Skeletal muscle tissue (tissue), 4 donors: Measurements from ENCODE around the gene FNDC8. TPM values are rescaled to one million over a fixed set of nuclear protein-coding genes. Genes with fewer than 3 reads are reported as not detected.
"Not testable (repeated sequence)": the region's sequence is repeated elsewhere in the genome, so short reads cannot be mapped to it uniquely, and the experiment has no call there.

Source experiments
- H3K27ac ChIP-seq: one replicate; pipeline ENCODE4 v1.7.0; 2013; ENCODE audit warnings: mild to moderate bottlenecking, low read depth, low read length, inconsistent platforms
- H3K27me3 ChIP-seq, 3 donors: one replicate each; pipeline ENCODE4 v1.7.0; 2013; ENCODE audit warnings: low read length in 3 of 3; ENCODE audit not compliant: control insufficient read depth in 3 of 3, insufficient read depth in 3 of 3
- H3K36me3 ChIP-seq, 3 donors: one replicate each; pipeline ENCODE4 v1.7.0; 2013; ENCODE audit warnings: low read length in 3 of 3; ENCODE audit not compliant: control insufficient read depth in 3 of 3, insufficient read depth in 3 of 3
- H3K4me1 ChIP-seq, 3 donors: one replicate each; pipeline ENCODE4 v1.7.0; 2013; ENCODE audit warnings: low read length in 3 of 3, mild to moderate bottlenecking in 3 of 3; ENCODE audit not compliant: control insufficient read depth in 3 of 3, insufficient read depth in 3 of 3
- H3K4me3 ChIP-seq, 3 donors: one replicate each; pipeline ENCODE4 v1.7.0; 2013; ENCODE audit warnings: low read length in 3 of 3
- H3K9ac ChIP-seq, 3 donors: one replicate each; pipeline ENCODE4 v1.7.0; 2013; ENCODE audit warnings: low read length in 3 of 3, mild to moderate bottlenecking in 3 of 3, moderate library complexity in 2 of 3, low read depth in 1 of 3
- H3K9me3 ChIP-seq, 3 donors: one replicate each; pipeline ENCODE4 v1.7.0; 2013; ENCODE audit warnings: low read length in 3 of 3; ENCODE audit not compliant: control insufficient read depth in 3 of 3
- total RNA-seq: library from RNA; depleted of rRNA; stranded (reverse); fragments of >200 nt; gene quantifications from one replicate; pipeline ENCODE4 v1.2.3, GENCODE V29; 2014
- donor health status: Osteomylitis.

Gene FNDC8
- total RNA-seq, 1 donor from 2014 or later: not detected

DNA sequence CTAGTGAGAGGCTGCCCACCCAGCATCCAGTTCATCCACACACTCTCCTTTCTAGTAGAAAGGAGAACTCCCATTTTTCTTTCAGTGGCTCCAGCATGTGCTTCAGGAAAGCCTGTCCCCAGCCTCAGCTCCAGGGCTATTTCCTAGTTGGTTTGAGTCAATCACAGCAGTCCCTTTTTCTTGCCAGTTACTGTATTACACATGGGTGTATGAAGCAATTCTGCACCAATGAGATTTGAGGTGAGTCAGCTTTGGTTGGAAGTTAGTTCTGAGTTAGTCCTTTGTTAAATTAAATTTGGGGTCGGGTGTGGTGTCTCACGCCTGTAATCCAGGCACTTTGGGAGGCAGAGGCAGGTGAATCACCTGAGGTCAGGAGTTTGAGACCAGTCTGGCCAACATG lies 26.5 kb upstream of the FNDC8 start:
- H3K36me3 ChIP-seq: peaks cover 5 to 6% (median 5%) of the 10 kb centered on the region in 3 donors
- no peak overlapping the region for H3K4me3 ChIP-seq
- H3K4me1 ChIP-seq: no peaks in the 10 kb centered on the region
- H3K27me3 ChIP-seq: no peaks in the 10 kb centered on the region
- H3K9ac ChIP-seq: no peak overlapping the region
- H3K27ac ChIP-seq: no peak overlapping the region
- H3K9me3 ChIP-seq: no peaks in the 10 kb centered on the region

DNA sequence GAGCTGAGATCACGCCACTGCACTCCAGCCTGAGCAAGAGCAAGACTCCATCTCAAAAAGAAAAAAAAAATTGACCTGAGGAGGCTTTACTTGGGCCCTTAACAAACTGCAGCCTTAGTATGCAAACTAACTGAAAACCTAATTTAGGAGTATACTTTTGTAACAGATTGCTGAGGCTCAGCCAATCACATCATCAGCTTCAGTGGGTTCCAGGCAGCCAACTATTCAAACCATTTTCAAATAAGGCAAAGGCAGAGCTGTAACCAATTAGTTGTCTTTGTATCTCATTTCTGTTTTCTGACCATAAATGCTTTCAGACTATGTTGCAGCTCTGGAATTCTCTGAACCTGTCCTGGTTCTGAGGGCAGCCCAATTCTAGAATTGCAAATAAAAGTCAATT lies 25.7 kb upstream of the FNDC8 start:
- Histone ChIP-seq H3K9ac (no peak overlapping the region), H3K4me1 (no peaks in the 10 kb centered on the region), H3K4me3 (no peak overlapping the region), H3K27me3 (no peaks in the 10 kb centered on the region), H3K27ac (no peak overlapping the region), H3K36me3 (peaks cover 8 to 12% (median 10%) of the 10 kb centered on the region in 3 donors), H3K9me3 (no peaks in the 10 kb centered on the region)

GRCh38 chr17:35097776-35098175 lies 23.6 kb upstream of the FNDC8 start:
- Histone ChIP-seq H3K27ac (no peak overlapping the region), H3K4me1 (no peaks in the 10 kb centered on the region), H3K36me3 (peaks cover 15 to 21% (median 16%) of the 10 kb centered on the region in 3 donors), H3K9me3 (no peaks in the 10 kb centered on the region), H3K9ac (no peak overlapping the region), H3K4me3 (no peak overlapping the region), H3K27me3 (no peaks in the 10 kb centered on the region)

DNA sequence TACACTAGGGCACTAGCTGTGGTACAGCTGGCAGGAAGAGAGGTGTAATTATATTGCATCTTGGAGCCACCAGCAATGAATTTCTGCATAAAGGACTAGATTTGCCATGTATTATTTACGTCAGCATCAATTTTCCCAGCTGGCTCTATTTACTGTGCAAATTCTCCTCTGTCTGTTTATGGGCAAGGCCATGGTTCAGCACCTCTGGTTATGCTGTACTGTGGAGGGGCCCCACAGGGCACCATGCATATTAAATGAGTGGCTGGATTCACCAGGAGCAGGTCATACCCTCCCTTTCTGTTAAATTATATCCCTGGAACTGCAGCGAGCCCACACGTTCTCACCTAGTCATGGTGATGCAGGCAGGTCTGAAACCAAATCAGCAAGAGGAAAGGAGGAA lies 21.5 kb upstream of the FNDC8 start:
- H3K36me3 ChIP-seq: peaks cover 16 to 21% (median 21%) of the 10 kb centered on the region in 3 donors
- no peaks in the 10 kb centered on the region for H3K4me1 ChIP-seq
- H3K9ac ChIP-seq: no peak overlapping the region
- no peak overlapping the region for H3K4me3 ChIP-seq
- H3K27me3 ChIP-seq: no peaks in the 10 kb centered on the region
- H3K9me3 ChIP-seq: no peaks in the 10 kb centered on the region
- H3K27ac ChIP-seq: no peak overlapping the region

DNA sequence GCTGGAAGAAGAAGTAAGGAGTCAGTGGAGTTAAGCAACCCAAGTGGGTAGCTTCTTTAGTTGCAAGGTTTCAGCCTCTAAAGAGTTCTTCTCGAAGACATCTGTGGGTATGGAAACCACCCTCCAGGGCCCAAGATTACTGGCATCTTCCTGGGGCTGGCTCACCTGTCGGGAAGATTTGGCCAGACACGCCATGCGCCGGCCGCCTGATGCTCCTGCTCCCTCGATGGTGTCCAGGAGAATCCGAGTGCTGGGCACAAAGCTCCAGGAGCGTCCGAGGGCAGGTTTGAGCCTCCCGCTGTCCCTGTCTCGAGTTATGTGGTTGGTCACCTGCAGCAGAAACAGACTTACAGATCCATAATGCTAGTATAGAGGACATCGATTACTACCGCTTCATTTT lies 20.4 kb upstream of the FNDC8 start:
- Histone ChIP-seq H3K27ac (no peak overlapping the region), H3K36me3 (peaks cover 23 to 25% (median 24%) of the 10 kb centered on the region in 3 donors), H3K27me3 (no peaks in the 10 kb centered on the region), H3K9ac (no peak overlapping the region), H3K4me3 (no peak overlapping the region), H3K9me3 (no peaks in the 10 kb centered on the region), H3K4me1 (no peaks in the 10 kb centered on the region)

DNA sequence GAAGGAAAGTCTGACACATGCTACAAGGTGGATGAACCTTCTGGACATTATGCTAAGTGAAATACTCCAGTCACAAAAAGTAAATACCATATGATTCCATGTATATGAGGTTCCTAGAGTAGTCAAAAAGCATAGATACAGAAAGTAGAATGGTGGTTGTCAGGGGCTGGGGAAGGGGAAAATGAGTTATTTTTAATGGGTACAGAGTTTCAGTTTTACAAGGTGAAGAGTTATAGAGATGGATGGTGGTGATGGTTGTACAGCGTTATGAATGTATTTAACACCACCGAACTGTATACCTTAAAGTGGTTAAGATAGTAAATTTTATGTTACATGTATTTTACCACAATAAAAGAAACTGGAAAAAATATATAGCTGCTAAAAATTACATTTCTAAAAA lies 19.7 kb upstream of the FNDC8 start:
- H3K4me1 ChIP-seq: no peaks in the 10 kb centered on the region
- no peak overlapping the region for H3K4me3 ChIP-seq
- H3K9me3 ChIP-seq: no peaks in the 10 kb centered on the region
- H3K9ac ChIP-seq: no peak overlapping the region
- no peaks in the 10 kb centered on the region for H3K27me3 ChIP-seq
- peaks cover 30 to 32% (median 30%) of the 10 kb centered on the region in 3 donors for H3K36me3 ChIP-seq
- H3K27ac ChIP-seq: no peak overlapping the region

DNA sequence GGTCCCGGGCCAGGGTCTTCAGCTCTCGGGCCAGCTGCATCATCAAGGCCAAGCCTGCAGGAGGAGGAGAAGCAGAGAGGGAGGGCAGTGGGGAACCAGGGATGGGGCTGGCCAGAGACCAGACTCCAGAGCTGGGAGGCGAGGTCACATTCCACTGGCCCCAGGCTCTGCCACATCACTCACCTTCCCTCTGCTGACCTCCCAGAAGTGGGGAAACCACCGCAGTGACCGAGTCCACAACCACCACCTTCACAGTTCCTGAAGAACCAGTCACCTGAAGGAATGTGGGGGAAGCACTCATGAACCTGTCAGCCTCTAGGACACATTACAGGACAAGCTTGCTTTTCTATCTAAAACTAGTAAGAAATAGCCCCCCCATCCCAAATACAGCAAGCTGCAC lies 18.1 kb upstream of the FNDC8 start:
- Histone ChIP-seq H3K4me3 (no peak overlapping the region), H3K27me3 (no peaks in the 10 kb centered on the region), H3K4me1 (no peaks in the 10 kb centered on the region), H3K27ac (no peak overlapping the region), H3K9ac (no peak overlapping the region), H3K36me3 (peaks cover 30 to 34% (median 31%) of the 10 kb centered on the region in 3 donors), H3K9me3 (no peaks in the 10 kb centered on the region)

DNA sequence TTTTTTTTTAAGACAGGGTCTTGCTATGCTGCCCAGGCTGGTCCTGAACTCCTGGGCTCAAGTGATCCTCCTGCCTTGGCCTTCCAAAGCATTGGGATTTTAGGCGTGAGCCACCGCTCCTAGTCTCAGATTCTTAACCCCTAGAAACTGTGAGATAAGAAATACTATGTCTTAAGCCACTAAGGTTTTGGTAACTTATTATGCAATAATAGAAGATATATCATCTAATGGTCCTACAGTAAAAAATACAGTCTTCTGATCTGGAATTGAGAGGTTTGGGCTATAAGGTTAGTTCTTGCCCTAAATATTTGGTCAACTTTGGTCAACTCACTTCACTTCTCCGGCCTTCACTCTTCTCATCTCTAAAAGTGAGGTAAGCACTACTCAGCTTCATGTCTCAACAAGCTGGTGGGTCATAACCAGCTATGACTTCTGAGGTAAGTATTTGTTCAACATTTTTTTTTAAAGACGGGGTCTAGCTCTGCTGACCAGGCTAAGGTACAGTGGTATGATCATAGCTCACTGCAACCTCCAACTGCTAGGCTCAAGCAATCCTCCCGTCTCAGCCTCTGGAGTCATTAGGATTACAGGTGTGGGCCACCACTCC lies 16.5 kb upstream of the FNDC8 start:
- H3K9ac ChIP-seq: no peak overlapping the region
- H3K36me3 ChIP-seq: peaks cover 26 to 28% (median 27%) of the 10 kb centered on the region in 3 donors
- H3K27me3 ChIP-seq: no peaks in the 10 kb centered on the region
- no peaks in the 10 kb centered on the region for H3K9me3 ChIP-seq
- no peak overlapping the region for H3K4me3 ChIP-seq
- H3K4me1 ChIP-seq: no peaks in the 10 kb centered on the region
- H3K27ac ChIP-seq: no peak overlapping the region

- peaks cover 8 to 12% (median 10%) of the 10 kb centered on the region in 3 donors for H3K36me3 ChIP-seq
- not testable (repeated sequence) for H3K9ac ChIP-seq, H3K4me1 ChIP-seq, H3K4me3 ChIP-seq, H3K9me3 ChIP-seq, H3K27me3 ChIP-seq, H3K27ac ChIP-seq
Measured at GRCh38 chr17:35110791-35111190, 10.6 kb upstream of the FNDC8 start.

DNA sequence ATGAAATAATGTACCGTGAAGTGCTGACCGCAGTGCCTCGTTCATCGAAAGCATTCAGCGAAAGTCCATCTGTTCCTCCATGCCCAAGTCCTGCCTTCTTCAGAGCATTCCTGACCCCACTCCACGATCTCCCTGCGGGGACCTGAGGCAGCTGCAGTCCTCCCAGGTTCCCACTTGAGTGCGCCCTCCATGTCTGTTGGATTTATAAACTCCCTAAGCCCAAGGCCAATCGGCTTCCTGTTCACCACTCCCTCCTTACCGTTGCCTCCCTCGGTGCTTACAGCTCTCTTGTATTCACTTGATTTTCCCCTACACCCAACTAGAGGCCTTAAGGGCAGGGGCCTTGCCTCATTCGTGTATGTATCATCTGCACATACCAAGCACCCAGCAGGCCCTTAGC lies 4.6 kb upstream of the FNDC8 start:
- peaks cover 0 to 3% (median 0%) of the 10 kb centered on the region in 3 donors for H3K36me3 ChIP-seq
- no peaks in the 10 kb centered on the region for H3K27me3 ChIP-seq
- no peak overlapping the region for H3K4me3 ChIP-seq
- peaks cover 11 to 14% (median 13%) of the 10 kb centered on the region in 3 donors for H3K4me1 ChIP-seq
- H3K9me3 ChIP-seq: no peaks in the 10 kb centered on the region
- H3K9ac ChIP-seq: no peak overlapping the region
- no peak overlapping the region for H3K27ac ChIP-seq
